HEK293 (cell line): Measurements from ENCODE around the gene KLB.

Experiments used
- GLIS1 ChIP-seq: fragments of 450-650 bp; formaldehyde crosslinking; IDR thresholded peaks from 2 replicates; pipeline ENCODE4 v1.5.1; 2016; ENCODE audit warnings: missing biosample characterization, missing genetic modification characterization
- HIC1 ChIP-seq: fragments of 450-650 bp; formaldehyde crosslinking; IDR thresholded peaks from 2 replicates; pipeline ENCODE4 v1.5.1; 2016; ENCODE audit warnings: missing biosample characterization, missing genetic modification characterization
- KLF1 ChIP-seq: fragments of 450-650 bp; formaldehyde crosslinking; IDR thresholded peaks from 2 replicates; pipeline ENCODE4 v1.5.1; 2016; ENCODE audit warnings: missing biosample characterization, missing genetic modification characterization
- MYNN ChIP-seq: fragments of 450-650 bp; formaldehyde crosslinking; IDR thresholded peaks from 2 replicates; pipeline ENCODE4 v1.5.1; 2016; ENCODE audit warnings: missing biosample characterization, missing genetic modification characterization, borderline replicate concordance
- SCRT2 ChIP-seq: fragments of 450-650 bp; formaldehyde crosslinking; IDR thresholded peaks from 2 replicates; pipeline ENCODE4 v1.5.1; 2016; ENCODE audit warnings: missing biosample characterization, missing genetic modification characterization
- SP3 ChIP-seq: fragments of 450-650 bp; formaldehyde crosslinking; IDR thresholded peaks from 2 replicates; pipeline ENCODE4 v1.5.1; 2016; ENCODE audit warnings: missing biosample characterization, missing genetic modification characterization
- ZBTB17 ChIP-seq: fragments of 450-650 bp; formaldehyde crosslinking; IDR thresholded peaks from 2 replicates; pipeline ENCODE4 v1.5.1; 2016; ENCODE audit warnings: missing biosample characterization, missing genetic modification characterization
- ZBTB7A ChIP-seq: fragments of 450-650 bp; formaldehyde crosslinking; IDR thresholded peaks from 2 replicates; pipeline ENCODE4 v1.5.1; 2016; ENCODE audit warnings: low read depth, missing biosample characterization, missing genetic modification characterization
- ZBTB8A ChIP-seq: fragments of 450-650 bp; formaldehyde crosslinking; IDR thresholded peaks from 2 replicates; pipeline ENCODE4 v1.5.1; 2016; ENCODE audit warnings: missing biosample characterization, missing genetic modification characterization
- ZNF148 ChIP-seq: fragments of 450-650 bp; formaldehyde crosslinking; IDR thresholded peaks from 2 replicates; pipeline ENCODE4 v1.5.0; 2017; ENCODE audit warnings: missing biosample characterization, missing genetic modification characterization, borderline replicate concordance
- ZNF175 ChIP-seq: fragments of 450-650 bp; formaldehyde crosslinking; IDR thresholded peaks from 2 replicates; pipeline ENCODE4 v1.5.1; 2016; ENCODE audit warnings: missing biosample characterization, missing genetic modification characterization
- ZNF18 ChIP-seq: fragments of 450-650 bp; formaldehyde crosslinking; IDR thresholded peaks from 2 replicates; pipeline ENCODE4 v1.5.1; 2016; ENCODE audit warnings: missing biosample characterization, missing genetic modification characterization
- ZNF274 ChIP-seq, 2 experiments: fragments of 200-500 bp in 1 of 2; fragments of 450-650 bp in 1 of 2; sonication (Bioruptor generic) in 1 of 2; formaldehyde crosslinking in 1 of 2; IDR thresholded peaks; 2 replicates each; pipeline versions ENCODE4 v1.5.1 to v1.6.1; 2014 to 2016; ENCODE audit warnings: borderline replicate concordance in 1 of 2, inconsistent platforms in 1 of 2, low read length in 1 of 2, missing biosample characterization in 1 of 2, missing genetic modification characterization in 1 of 2
- ZNF426 ChIP-seq: fragments of 450-650 bp; formaldehyde crosslinking; IDR thresholded peaks from 2 replicates; pipeline ENCODE4 v1.5.1; 2017; ENCODE audit warnings: missing biosample characterization, missing genetic modification characterization, mild to moderate bottlenecking, inconsistent platforms, moderate library complexity
- ZNF510 ChIP-seq: fragments of 450-650 bp; formaldehyde crosslinking; IDR thresholded peaks from 2 replicates; pipeline ENCODE4 v1.5.1; 2018; ENCODE audit warnings: mild to moderate bottlenecking, missing genetic modification characterization, missing biosample characterization; ENCODE audit not compliant: insufficient replicate concordance
- ZNF639 ChIP-seq: fragments of 450-650 bp; formaldehyde crosslinking; IDR thresholded peaks from 2 replicates; pipeline ENCODE4 v1.5.1; 2016; ENCODE audit warnings: missing biosample characterization, missing genetic modification characterization
- ZNF654 ChIP-seq: fragments of 450-650 bp; formaldehyde crosslinking; IDR thresholded peaks from 2 replicates; pipeline ENCODE4 v1.5.1; 2016; ENCODE audit warnings: low read depth, missing biosample characterization, missing genetic modification characterization
- ZNF660 ChIP-seq: fragments of 450-650 bp; IDR thresholded peaks from 2 replicates; pipeline ENCODE4 v1.5.1; 2018; ENCODE audit warnings: missing biosample characterization, mild to moderate bottlenecking, missing genetic modification characterization
- ZNF664 ChIP-seq: fragments of 450-650 bp; formaldehyde crosslinking; IDR thresholded peaks from 2 replicates; pipeline ENCODE4 v1.5.1; 2016; ENCODE audit warnings: missing biosample characterization, missing genetic modification characterization
- ZNF704 ChIP-seq: fragments of 450-650 bp; formaldehyde crosslinking; IDR thresholded peaks from 2 replicates; pipeline ENCODE4 v1.5.1; 2016; ENCODE audit warnings: missing biosample characterization, missing genetic modification characterization
- ZNF785 ChIP-seq: fragments of 450-650 bp; formaldehyde crosslinking; IDR thresholded peaks from 2 replicates; pipeline ENCODE4 v1.5.1; 2016; ENCODE audit warnings: missing biosample characterization, missing genetic modification characterization
- ZNF792 ChIP-seq: fragments of 450-650 bp; formaldehyde crosslinking; IDR thresholded peaks from 2 replicates; pipeline ENCODE4 v1.5.1; 2016; ENCODE audit warnings: missing biosample characterization, missing genetic modification characterization

The KLB gene

GRCh38 chr4:39458505-39459300 is 52.0 kb downstream of the KLB start, which contains the start of the genes LIAS and RPL9 (continued):
- no peak for TF ChIP-seq ZNF18
- no peak for TF ChIP-seq HIC1 (tag by site-specific recombination)
- no peak for TF ChIP-seq ZNF785 (tag by site-specific recombination)
- no peak for TF ChIP-seq MYNN
- peak; percentile 5; the same call in 1 of the 2 replicates for TF ChIP-seq ZNF660 (tag by site-specific recombination)
- TF ChIP-seq ZBTB17 (tag by site-specific recombination): peak; percentile 97
- TF ChIP-seq ZBTB8A (tag by site-specific recombination): peak; percentile 42; the same call in 1 of the 2 replicates
- no peak for TF ChIP-seq ZNF704 (tag by site-specific recombination)
- no peak for TF ChIP-seq ZNF148 (tag by site-specific recombination)
- TF ChIP-seq SP3 (tag by site-specific recombination): peak; percentile 72
- no peak for TF ChIP-seq ZNF510 (tag by site-specific recombination)
- TF ChIP-seq SCRT2 (tag by site-specific recombination): peak; percentile 57; the same call in 1 of the 2 replicates
- peak; percentile 44; the same call in 1 of the 2 replicates for TF ChIP-seq GLIS1 (tag by site-specific recombination)
- no peak for TF ChIP-seq ZNF664 (tag by site-specific recombination)
- no peak for TF ChIP-seq ZNF792 (tag by site-specific recombination)
- TF ChIP-seq ZNF654 (tag by site-specific recombination): no peak
- no peak for TF ChIP-seq ZNF426 (tag by site-specific recombination)
- TF ChIP-seq ZNF639 (tag by site-specific recombination): peak; percentile 20; the same call in 1 of the 2 replicates
- TF ChIP-seq KLF1: no peak
- TF ChIP-seq ZBTB7A (tag by site-specific recombination): 0 out of 2 replicates have a peak, but pooled peaks have one; percentile 51
- no peak for TF ChIP-seq ZNF175
- TF ChIP-seq ZNF274 (IDR thresholded peaks at IDR 0.05; ENCODE audit: low read length): no peak
- TF ChIP-seq ZNF274 (tag by site-specific recombination; IDR thresholded peaks at IDR 0.05; ENCODE audit: borderline replicate concordance): no peak
